Measurements from ENCODE around the gene SCN5A. TPM values are rescaled to one million over a fixed set of nuclear protein-coding genes. Genes with fewer than 3 reads are reported as not detected.

The SCN5A gene
- total RNA-seq, 1 donor from 2014 or later: 3.9 TPM

DNA sequence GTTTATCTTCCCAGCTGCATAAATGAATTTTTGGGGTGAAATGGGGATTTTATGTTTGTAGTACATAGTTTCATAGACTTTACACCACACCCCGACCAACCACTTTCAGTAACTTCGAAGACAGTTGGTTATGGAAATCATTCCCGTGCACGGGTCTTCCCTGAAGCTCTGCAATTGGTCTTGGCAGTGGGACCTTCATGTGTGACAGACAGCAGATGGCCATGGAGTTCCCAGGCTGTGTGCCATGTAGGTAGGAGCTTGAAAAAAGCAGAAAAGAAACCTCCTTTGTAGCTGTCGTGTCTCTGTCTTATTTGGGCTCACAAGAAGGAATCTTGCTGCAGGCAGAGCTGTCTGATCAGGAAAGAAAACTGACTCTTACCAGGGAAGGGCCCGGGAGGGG is 127.5 kb downstream of the SCN5A start:
- Histone ChIP-seq H4K20me1 (ENCODE audit: low read depth) (peaks cover 6% of the 10 kb centered on the region), H2AFZ (replicated peaks) (no peak overlapping the region), H3K4me1 (peaks cover 21% of the 10 kb centered on the region), H3K36me3 (no peaks in the 10 kb centered on the region), H3K9ac (no peak overlapping the region), H3K4me2 (no peak overlapping the region), H3K79me2 (ENCODE audit: low read depth) (no peaks in the 10 kb centered on the region), H3F3A (ENCODE audit: low read depth) (peaks cover 5% of the 10 kb centered on the region), H3K4me3 (no peak overlapping the region), H3K27ac (no peak overlapping the region), H3K27me3 (no peaks in the 10 kb centered on the region), H3K9me3 (ENCODE audit: low read depth) (no peaks in the 10 kb centered on the region)
- Mint-ChIP-seq H3K4me1 (peaks cover 4% of the 10 kb centered on the region), H3K27me3 (ENCODE audit: insufficient read depth, low read depth) (no peaks in the 10 kb centered on the region), H3K27ac (no peak overlapping the region), H3K4me3 (no peak overlapping the region), H3K9me3 (no peaks in the 10 kb centered on the region), H3K36me3 (peaks cover 20% of the 10 kb centered on the region)
- TF ChIP-seq EZH2phosphoT487 (IDR thresholded peaks at IDR 0.05) (no peak), EZH2 (IDR thresholded peaks at IDR 0.05) (no peak), CTCF (IDR thresholded peaks at IDR 0.05) (no peak)
- no peak for DNase-seq (ENCODE audit: low spot score)

DNA sequence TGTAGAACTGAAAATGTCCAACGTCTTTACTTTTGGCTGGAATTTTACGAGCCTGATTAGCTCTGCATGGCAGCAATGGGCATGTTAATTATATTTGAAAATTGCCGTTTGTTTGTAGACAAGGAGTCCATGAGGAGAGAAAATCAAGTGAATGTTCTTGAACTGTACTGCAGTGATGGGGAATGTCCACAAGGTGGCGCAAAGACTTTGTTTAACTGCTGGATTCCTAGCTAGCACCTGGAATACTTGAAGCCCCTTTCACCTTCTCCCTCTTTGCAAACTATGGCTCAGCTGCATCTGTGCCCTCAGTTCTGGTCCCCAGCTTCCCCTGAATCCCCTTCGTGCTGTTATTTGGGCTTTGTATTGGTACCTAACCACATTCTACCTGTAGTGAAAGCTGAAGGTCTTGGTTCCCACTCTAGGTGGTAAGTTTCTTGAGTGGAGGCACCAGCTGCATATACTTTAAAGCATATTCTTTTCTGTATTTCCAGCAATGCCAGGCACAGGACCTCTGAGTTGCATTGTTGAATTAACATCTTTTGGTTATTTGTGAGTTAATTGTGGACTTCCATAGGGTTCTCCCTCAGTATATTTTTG is 128.0 kb downstream of the SCN5A start:
- Histone ChIP-seq H3K4me1 (peaks cover 21% of the 10 kb centered on the region), H3K9me3 (ENCODE audit: low read depth) (no peaks in the 10 kb centered on the region), H2AFZ (replicated peaks) (no peak overlapping the region), H3K27ac (no peak overlapping the region), H3K27me3 (no peaks in the 10 kb centered on the region), H3K79me2 (ENCODE audit: low read depth) (no peaks in the 10 kb centered on the region), H3K4me3 (no peak overlapping the region), H3F3A (ENCODE audit: low read depth) (peaks cover 5% of the 10 kb centered on the region), H3K4me2 (no peak overlapping the region), H4K20me1 (ENCODE audit: low read depth) (peaks cover 6% of the 10 kb centered on the region), H3K9ac (no peak overlapping the region), H3K36me3 (no peaks in the 10 kb centered on the region)
- Mint-ChIP-seq H3K27me3 (ENCODE audit: insufficient read depth, low read depth) (no peaks in the 10 kb centered on the region), H3K4me1 (peaks cover 4% of the 10 kb centered on the region), H3K9me3 (no peaks in the 10 kb centered on the region), H3K36me3 (peaks cover 19% of the 10 kb centered on the region), H3K27ac (no peak overlapping the region), H3K4me3 (no peak overlapping the region)
- TF ChIP-seq EZH2phosphoT487 (IDR thresholded peaks at IDR 0.05) (no peak), CTCF (IDR thresholded peaks at IDR 0.05) (peak; percentile 90)
- DNase-seq (ENCODE audit: low spot score): peak; percentile 78

DNA sequence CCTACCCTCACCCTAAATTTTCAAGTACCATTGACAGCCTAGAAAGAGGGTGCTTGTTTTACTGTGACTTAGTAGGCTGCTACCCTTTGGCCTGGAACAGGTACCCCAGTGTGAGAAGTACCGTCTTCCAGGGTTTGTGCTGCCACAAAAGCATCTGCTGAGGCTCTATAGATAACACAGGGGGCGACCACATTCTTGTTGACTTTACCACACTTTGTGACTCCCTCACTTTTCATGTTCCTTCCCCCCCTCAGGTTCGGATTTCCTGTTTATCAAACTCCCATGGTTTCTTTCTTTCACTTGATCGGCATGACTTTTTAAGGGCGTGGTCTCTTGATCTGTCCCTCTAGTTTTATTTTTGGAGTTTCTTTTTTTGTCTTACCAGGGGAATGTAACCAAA is 129.8 kb downstream of the SCN5A start:
- H3K79me2 ChIP-seq (ENCODE audit: low read depth): no peaks in the 10 kb centered on the region
- H3K9me3 ChIP-seq (ENCODE audit: low read depth): no peaks in the 10 kb centered on the region
- H3F3A ChIP-seq (ENCODE audit: low read depth): peaks cover 5% of the 10 kb centered on the region
- H3K36me3 Mint-ChIP-seq: peaks cover 15% of the 10 kb centered on the region
- H3K27ac ChIP-seq: no peak overlapping the region
- TF ChIP-seq CTCF (IDR thresholded peaks at IDR 0.05) (no peak), EZH2phosphoT487 (IDR thresholded peaks at IDR 0.05) (no peak), EZH2 (IDR thresholded peaks at IDR 0.05) (no peak)
- H3K27ac Mint-ChIP-seq: no peak overlapping the region
- no peak overlapping the region for H3K9ac ChIP-seq
- no peak overlapping the region for H3K4me3 Mint-ChIP-seq
- H3K4me2 ChIP-seq: no peak overlapping the region
- no peak overlapping the region for H3K4me3 ChIP-seq
- no peaks in the 10 kb centered on the region for H3K27me3 ChIP-seq
- no peak overlapping the region for H2AFZ ChIP-seq (replicated peaks)
- H3K9me3 Mint-ChIP-seq: no peaks in the 10 kb centered on the region
- H3K4me1 ChIP-seq: peaks cover 21% of the 10 kb centered on the region
- no peaks in the 10 kb centered on the region for H3K36me3 ChIP-seq
- H3K4me1 Mint-ChIP-seq: peaks cover 4% of the 10 kb centered on the region
- no peaks in the 10 kb centered on the region for H3K27me3 Mint-ChIP-seq (ENCODE audit: insufficient read depth, low read depth)
- DNase-seq (ENCODE audit: low spot score): no peak
- peaks cover 6% of the 10 kb centered on the region for H4K20me1 ChIP-seq (ENCODE audit: low read depth)
